H7 (cell line): ENCODE data around the gene CLEC7A. TPM values are rescaled to one million over a fixed set of nuclear protein-coding genes. Genes with fewer than 3 reads are reported as not detected.

Source experiments
- DNase-seq: peaks from one replicate; pipeline ENCODE4 v3.0.0; 2012
- H3K27me3 ChIP-seq: 2 replicates; pipeline ENCODE4 v1.6.0; 2011; ENCODE audit warnings: mild to moderate bottlenecking, low read length; ENCODE audit not compliant: control insufficient read depth, insufficient read depth
- H3K36me3 ChIP-seq: replicated peaks from 2 replicates; pipeline ENCODE4 v1.5.1; 2011; ENCODE audit warnings: low read length; ENCODE audit not compliant: control insufficient read depth, insufficient read depth
- H3K4me3 ChIP-seq: 2 replicates; pipeline ENCODE4 v1.5.1; 2011; ENCODE audit warnings: low read depth, mild to moderate bottlenecking, control low read depth, low read length, moderate library complexity; ENCODE audit not compliant: insufficient read depth
- total RNA-seq: library from RNA; depleted of rRNA; stranded (reverse); fragments of >200 nt; shearing (Covaris generic); gene quantifications from 2 replicates; pipeline ENCODE4 v1.2.3, GENCODE V29; 2014

Gene CLEC7A
- total RNA-seq, 1 experiment from 2014 or later = 0.07 TPM

DNA sequence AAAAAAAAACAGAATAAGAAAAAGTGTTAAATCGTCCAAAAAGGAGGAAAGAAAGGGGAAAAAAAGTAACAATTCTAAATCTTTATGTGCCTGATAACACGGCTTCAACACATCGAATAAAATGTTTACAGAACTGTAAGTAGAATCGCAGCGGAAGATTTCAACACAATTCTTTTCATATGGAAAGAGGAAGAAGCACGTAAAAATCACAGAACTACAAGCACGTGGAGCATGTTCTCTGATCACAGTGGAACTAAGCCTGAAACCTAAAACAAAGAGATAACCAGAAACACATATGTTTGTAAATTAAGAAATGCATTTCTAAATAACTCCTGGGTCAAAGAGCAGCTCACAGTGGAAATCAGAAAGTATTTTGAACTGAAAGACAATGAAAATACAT lies 8.7 kb downstream of the CLEC7A start:
- H3K27me3 ChIP-seq = no peaks in the 10 kb centered on the region
- H3K36me3 ChIP-seq = no peaks in the 10 kb centered on the region
- H3K4me3 ChIP-seq = no peak overlapping the region
- no peak for DNase-seq

DNA sequence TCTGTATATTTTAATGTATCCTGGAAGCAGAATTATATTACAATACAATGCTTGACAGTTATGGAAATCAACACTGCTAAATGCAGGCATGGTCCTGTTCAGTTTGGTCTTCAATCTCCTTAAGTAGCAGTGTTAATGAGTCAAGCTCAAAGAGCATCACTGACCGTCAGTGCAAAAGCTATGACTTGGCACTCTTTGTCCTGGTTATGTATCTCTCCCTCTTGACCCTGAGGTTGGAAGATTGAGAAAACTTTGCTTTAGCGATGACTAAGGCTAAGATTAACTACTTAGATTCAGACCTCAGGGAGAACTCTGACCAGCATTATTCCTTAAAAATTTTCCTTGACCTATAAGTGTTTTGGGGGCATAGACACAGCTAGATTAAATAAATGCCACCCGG lies 10.9 kb downstream of the CLEC7A start:
- no peak overlapping the region for H3K4me3 ChIP-seq
- H3K36me3 ChIP-seq = no peaks in the 10 kb centered on the region
- H3K27me3 ChIP-seq = no peaks in the 10 kb centered on the region
- no peak for DNase-seq

DNA sequence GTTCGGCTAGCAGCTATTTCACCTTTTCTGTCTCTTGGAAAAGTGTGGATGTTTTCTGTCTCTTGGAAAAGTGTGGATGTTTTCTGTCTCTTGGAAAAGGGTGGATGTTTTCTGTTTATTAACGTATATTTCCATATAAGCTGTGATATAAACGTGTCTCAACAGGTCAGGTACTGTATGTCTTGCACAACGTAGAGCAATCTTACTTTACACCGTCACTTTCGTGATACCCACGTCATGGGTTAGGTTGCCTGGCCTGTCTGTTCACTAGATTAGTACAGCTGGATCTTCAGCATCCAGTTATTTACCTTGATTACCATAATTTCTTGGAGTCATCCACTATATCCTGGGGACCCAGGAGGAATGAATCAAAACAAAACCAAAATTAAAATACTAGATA lies 14.1 kb downstream of the CLEC7A start:
- H3K4me3 ChIP-seq = no peak overlapping the region
- no peak for DNase-seq
- no peaks in the 10 kb centered on the region for H3K36me3 ChIP-seq
- no peaks in the 10 kb centered on the region for H3K27me3 ChIP-seq

DNA sequence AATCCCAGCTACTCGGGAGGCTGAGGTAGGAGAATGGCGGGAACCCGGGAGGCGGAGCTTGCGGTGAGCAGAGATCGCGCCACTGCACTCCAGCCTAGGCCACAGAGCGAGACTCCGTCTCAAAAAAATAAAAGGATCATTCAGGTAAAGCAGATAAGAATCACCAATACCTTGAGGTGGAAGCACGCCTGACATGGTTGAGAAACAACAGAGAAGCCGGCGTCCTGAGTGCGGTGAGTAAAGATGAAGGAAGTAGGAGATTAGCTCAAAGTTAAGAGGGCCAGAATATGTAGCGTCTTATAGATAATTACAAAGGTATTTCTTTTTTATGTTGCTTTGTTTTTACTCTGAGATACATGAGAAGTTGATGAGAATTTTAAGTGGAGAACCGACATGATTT lies 14.7 kb downstream of the CLEC7A start:
- DNase-seq = no peak
- Histone ChIP-seq H3K27me3 (no peaks in the 10 kb centered on the region), H3K4me3 (no peak overlapping the region), H3K36me3 (no peaks in the 10 kb centered on the region)

DNA sequence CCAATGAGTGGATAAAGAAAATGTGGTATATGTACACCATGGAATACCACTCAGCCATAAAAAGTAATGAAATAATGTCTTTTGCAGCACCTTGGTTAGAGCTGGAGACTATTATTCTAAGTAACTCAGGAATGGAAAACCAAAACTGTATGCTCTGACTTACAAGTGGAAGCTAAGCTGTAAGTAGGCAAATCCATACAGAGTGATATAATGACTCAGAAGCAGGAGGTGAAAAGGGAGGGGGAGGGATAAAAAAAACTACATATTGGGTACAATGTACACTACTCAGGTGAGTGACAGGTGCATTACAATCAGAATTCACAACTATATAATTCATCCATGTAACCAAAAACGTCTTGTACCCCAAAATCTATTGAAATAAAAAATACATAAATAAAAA lies 16.1 kb downstream of the CLEC7A start:
- no peaks in the 10 kb centered on the region for H3K27me3 ChIP-seq
- no peak overlapping the region for H3K4me3 ChIP-seq
- no peaks in the 10 kb centered on the region for H3K36me3 ChIP-seq
- DNase-seq = no peak

DNA sequence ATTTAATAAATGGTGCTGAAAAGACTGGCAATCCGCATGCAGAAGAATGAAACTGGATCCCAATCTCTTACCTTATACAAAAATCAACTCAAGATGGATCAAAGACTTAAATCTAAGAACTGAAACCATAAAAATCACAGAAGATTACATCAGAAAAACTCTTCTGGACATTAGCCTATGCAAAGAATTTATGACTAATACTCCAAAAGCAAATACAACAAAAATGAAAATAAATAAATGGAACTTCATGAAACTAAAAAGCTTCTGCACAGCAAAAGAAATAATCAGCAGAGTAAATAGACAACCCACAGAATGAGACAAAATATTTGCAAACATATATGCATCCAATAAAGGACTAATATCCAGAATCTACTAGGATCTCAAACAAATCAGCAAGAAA lies 16.9 kb downstream of the CLEC7A start:
- no peaks in the 10 kb centered on the region for H3K36me3 ChIP-seq
- DNase-seq = no peak
- H3K27me3 ChIP-seq = no peaks in the 10 kb centered on the region
- no peak overlapping the region for H3K4me3 ChIP-seq

DNA sequence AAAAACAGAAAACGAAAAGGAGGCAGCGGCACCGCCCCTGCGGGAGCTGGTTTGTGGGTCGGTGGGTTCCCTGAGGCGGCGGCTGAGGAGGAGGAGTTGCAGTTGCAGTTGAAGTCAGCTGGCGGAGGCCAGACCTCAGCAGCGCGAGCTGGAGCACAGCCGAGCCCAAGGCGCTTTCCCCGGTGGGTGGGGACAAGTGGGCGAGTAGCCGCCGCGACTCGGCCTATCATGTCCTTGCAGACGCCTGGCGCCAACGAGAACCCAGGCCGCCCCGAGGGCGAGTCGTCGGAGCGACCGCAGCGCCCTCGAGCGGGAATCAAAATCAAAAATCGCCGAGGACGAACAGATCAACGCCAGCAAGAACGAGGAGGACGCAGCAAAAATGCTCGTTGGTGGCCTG lies 18.5 kb downstream of the CLEC7A start:
- Histone ChIP-seq H3K27me3 (no peaks in the 10 kb centered on the region), H3K4me3 (no peak overlapping the region), H3K36me3 (no peaks in the 10 kb centered on the region)
- no peak for DNase-seq

DNA sequence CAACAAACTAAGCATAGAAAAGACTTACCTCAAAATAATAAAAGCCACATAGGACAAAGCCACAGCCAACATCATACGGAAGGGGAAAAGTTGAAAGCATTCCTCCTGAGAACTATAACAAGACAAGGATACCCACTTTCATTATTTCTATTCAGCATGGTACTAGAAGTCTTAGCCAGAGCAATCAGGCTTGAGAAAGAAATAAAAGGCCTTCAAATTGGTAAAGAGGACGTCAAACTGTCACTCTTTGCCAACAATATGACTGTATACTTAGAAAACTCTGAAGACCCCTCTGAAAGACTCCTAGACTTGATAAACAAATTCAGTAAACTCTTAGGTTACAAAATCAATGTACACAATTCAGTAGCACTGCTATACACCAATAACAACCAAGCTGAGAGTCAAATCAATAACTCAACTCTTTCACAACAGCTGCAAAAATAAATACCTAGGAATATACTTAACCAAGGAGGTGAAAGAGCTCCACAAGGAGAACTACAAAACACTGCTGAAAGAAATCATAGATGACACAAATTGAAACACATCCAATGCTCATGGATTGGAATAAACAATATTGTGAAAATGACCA lies 19.6 kb downstream of the CLEC7A start:
- H3K27me3 ChIP-seq = no peaks in the 10 kb centered on the region
- no peak overlapping the region for H3K4me3 ChIP-seq
- DNase-seq = no peak
- H3K36me3 ChIP-seq = no peaks in the 10 kb centered on the region

DNA sequence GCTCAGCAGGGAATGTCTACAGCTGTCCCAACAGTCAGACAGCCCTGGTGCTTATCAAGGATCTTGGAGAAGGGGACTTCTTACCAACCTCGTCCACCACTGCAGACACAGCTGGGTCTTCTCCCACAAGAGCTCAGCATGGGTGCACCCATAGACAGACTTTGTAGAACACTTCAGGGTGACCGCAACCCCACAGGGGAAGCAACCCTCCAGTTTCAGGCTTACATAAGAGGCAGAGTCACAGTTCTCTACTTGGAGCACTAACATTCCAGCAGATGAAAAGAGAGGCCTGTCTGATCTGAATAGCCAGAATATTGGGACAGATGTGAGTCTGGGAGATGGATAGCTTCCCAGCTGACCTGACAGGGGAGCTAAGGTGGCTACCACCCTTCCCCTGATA lies 27.7 kb downstream of the CLEC7A start:
- Histone ChIP-seq H3K27me3 (no peaks in the 10 kb centered on the region), H3K36me3 (no peaks in the 10 kb centered on the region), H3K4me3 (no peak overlapping the region)
- DNase-seq = no peak

DNA sequence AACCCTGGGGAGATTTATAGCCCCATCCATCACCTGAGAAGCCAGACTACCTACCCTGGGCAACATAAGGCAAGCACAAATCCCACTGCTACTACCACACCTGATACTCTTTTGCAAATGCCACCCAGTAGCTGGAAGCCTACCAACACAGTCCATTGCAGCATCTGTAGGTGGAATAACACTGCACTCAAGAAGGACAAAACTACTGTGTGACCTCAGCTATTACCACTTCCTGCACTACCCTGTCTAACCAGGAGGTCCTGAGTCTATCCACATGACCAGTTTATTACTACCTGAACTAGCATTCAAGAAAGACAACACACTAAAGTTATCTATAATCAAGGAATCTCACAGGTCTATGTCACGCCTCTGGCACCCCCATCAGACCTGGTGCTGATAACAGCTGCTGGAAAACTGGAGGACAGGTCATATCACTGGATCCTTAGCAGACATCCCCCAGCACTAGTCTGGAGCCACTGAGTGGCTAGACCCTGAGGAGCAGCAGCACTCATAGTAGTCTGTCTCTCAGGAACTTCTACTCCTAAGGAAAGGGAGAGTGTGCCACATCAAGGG lies 28.3 kb downstream of the CLEC7A start:
- H3K4me3 ChIP-seq = no peak overlapping the region
- no peaks in the 10 kb centered on the region for H3K36me3 ChIP-seq
- DNase-seq = no peak
- no peaks in the 10 kb centered on the region for H3K27me3 ChIP-seq

DNA sequence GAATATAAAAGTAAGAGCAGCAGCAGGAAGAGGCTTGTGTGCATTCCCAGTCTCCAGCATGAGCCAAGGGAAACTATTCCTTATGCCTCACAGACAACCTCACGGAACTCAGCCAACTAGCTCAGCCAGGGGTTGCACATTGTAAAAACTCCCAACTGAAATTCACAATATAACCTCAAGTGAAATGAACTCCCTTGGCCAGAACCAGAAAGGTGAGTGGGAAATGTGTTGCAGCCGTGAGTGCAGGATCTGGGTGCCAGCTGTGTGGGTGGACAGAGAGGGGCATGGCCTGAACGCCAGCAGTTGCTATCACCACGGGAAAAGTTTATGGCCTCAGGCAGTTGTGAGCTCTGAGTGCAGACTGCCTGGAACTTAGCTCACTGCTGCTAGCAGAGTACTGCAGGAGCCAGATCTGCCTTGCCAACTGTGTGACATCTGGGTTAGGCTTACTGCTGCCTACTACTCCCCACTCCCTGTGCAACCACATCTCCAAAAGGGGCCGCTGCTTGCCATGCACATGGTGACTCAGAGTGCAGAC lies 28.9 kb downstream of the CLEC7A start:
- DNase-seq = no peak
- H3K27me3 ChIP-seq = no peaks in the 10 kb centered on the region
- no peaks in the 10 kb centered on the region for H3K36me3 ChIP-seq
- no peak overlapping the region for H3K4me3 ChIP-seq

DNA sequence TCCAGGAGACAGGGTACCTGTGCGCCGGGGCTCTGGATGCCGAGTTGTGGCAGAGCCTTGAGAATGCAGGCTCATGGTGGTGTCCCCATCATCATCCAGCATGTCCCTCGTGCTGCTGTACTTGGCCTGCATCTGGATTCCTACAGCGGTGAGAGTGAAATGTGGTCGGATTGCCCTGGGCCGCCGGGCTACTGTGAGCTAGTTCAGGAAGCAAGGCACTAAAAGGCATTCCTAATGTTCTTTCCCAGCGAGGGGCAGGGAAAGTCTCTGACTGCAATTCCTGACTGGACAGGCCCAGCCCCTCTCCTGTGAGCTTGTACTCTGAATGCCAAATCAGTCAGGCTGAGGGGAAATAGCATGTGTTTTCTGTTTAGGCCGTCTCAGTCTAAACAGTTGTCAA lies 31.2 kb downstream of the CLEC7A start, which contains the start of gene CLEC1A:
Gene CLEC1A (minus strand): TSS at position 195 of the 400 bp plus-strand sequence. CDS start 63 bp downstream, at position 132.
- Histone ChIP-seq H3K4me3 (no peak within 1 kb of the TSS), H3K36me3 (no peaks in the 10 kb centered on the region), H3K27me3 (no peaks in the 10 kb centered on the region)
- DNase-seq = peak; percentile 20

DNA sequence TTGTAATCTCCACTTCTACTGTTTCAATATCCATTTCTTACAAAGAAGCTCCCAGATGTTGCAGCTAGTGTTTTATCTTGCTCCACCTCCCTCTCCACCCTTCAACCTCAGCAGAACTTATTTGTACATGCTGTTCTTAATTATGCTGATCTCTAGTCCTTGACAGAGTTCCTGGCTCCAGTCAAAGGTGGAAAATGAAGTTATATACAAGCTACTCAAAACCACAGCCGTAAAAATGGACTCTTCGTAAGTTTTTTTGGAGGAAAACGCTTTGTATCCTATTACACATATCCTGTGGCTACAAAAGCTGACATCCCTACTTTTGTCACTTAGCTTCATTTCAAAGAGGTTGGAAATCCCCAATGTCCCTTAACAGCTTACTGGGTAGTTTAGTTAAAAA lies 32.5 kb downstream of the CLEC7A start:
- Histone ChIP-seq H3K27me3 (no peaks in the 10 kb centered on the region), H3K4me3 (no peak overlapping the region), H3K36me3 (no peaks in the 10 kb centered on the region)
- DNase-seq = no peak

DNA sequence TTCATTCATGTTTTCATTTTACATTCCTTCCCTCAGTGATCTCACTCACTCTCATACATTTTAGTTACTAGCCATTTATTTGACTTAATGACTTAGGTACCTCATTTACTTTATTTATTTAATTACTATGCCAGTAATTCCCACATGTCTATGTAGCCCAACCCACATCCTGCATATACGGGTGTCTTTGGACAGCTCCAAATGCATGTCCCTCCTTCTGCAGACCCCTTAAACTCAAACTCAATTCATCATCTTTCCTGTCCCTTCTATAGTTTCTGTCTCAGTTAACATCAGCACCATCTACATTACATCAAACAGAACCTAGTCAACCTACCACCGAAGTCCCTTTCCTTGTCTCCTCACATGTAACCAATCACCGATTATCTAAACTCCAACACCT lies 34.0 kb downstream of the CLEC7A start:
- no peak for DNase-seq
- Histone ChIP-seq H3K4me3 (no peak overlapping the region), H3K36me3 (no peaks in the 10 kb centered on the region), H3K27me3 (no peaks in the 10 kb centered on the region)

DNA sequence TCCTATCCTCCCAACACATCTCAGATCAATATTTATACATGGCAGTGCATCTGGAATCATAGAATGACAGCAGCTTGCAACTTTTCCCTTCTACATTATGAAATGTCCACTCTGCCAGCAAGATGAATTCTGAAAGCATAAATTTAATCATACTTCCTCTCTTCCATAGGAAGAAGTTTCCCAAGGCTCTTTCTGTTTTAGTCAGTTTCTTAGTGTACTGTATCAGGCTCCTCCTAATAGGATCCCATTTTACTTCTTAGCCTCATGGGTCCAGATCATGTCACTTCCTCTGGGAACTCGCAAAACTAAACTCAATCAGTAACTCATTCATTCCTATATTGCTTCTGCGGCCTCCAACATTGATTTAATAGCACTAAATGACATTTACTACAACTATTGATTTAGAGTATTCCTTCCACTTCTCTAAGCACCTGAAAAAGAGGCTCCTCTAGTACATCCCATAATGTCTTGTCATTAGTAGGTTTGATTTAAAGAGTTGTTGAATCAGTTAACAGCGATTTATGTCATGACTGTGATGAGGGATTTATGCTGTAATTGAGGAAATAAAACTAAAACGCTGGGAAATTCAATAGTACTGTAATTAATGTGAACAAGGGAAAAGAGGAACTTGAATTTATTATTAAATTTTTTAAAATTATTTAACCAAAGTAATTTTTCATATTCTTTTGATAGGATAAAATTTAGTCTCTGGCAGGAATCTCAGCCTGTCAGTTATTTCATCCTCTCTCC lies 35.2 kb downstream of the CLEC7A start:
- Histone ChIP-seq H3K36me3 (no peaks in the 10 kb centered on the region), H3K27me3 (no peaks in the 10 kb centered on the region), H3K4me3 (no peak overlapping the region)
- DNase-seq = no peak
